GM08714 (cell line): ENCODE results near the gene NCL.
"Not testable (repeated sequence)": the region's sequence is repeated elsewhere in the genome, so short reads cannot be mapped to it uniquely, and the experiment has no call there.

ENCODE experiments used
- H3K4me3 ChIP-seq: fragments of 200-500 bp; sonication (Bioruptor generic); 2 replicates; pipeline ENCODE4 v1.5.1; 2014; ENCODE audit warnings: mild to moderate bottlenecking, low read length, inconsistent platforms
- ZNF274 ChIP-seq: IDR thresholded peaks from 2 replicates; pipeline ENCODE4 v1.6.1; 2012; ENCODE audit warnings: mild to moderate bottlenecking, low read depth, low read length

The NCL gene

GRCh38 chr2:231480781-231481180, 16.5 kb upstream of the NCL start:
- TF ChIP-seq ZNF274, result no peak
- no peak overlapping the region for H3K4me3 ChIP-seq

GRCh38 chr2:231479455-231479854, 15.2 kb upstream of the NCL start:
- no peak overlapping the region for H3K4me3 ChIP-seq
- TF ChIP-seq ZNF274, result no peak

- no peak for TF ChIP-seq ZNF274
- no peak overlapping the region for H3K4me3 ChIP-seq
Observed at GRCh38 chr2:231476920-231477319, 12.6 kb upstream of the NCL start.

GRCh38 chr2:231475965-231476364, 11.7 kb upstream of the NCL start:
- TF ChIP-seq ZNF274, result no peak
- no peak overlapping the region for H3K4me3 ChIP-seq

- no peak for TF ChIP-seq ZNF274
- H3K4me3 ChIP-seq, result no peak overlapping the region
Observed at GRCh38 chr2:231472816-231473215, 8.5 kb upstream of the NCL start.

- H3K4me3 ChIP-seq, result no peak overlapping the region
- no peak for TF ChIP-seq ZNF274
Observed at GRCh38 chr2:231470246-231470900, 6.1 kb upstream of the NCL start.

GRCh38 chr2:231469583-231469950, 5.3 kb upstream of the NCL start:
- TF ChIP-seq ZNF274, result no peak
- no peak overlapping the region for H3K4me3 ChIP-seq

GRCh38 chr2:231467613-231468530, 3.6 kb upstream of the NCL start:
- no peak for TF ChIP-seq ZNF274
- H3K4me3 ChIP-seq, result no peak overlapping the region

- TF ChIP-seq ZNF274, result no peak
Observed at GRCh38 chr2:231467016-231467545, 2.8 kb upstream of the NCL start.

GRCh38 chr2:231464576-231465540, 574 bp upstream of the NCL start:
- TF ChIP-seq ZNF274, result no peak
- peak overlapping the region; percentile 78 for H3K4me3 ChIP-seq

More at GRCh38 chr2:231467016-231467545, 2.8 kb upstream of the NCL start:
- H3K4me3 ChIP-seq, result no peak overlapping the region

GRCh38 chr2:231462729-231463465, 1.4 kb downstream of the NCL start:
- no peak for TF ChIP-seq ZNF274
- peak overlapping the region; percentile 78 for H3K4me3 ChIP-seq

- TF ChIP-seq ZNF274, result no peak
- H3K4me3 ChIP-seq, result no peak overlapping the region
Observed at GRCh38 chr2:231461516-231461971, 2.7 kb downstream of the NCL start.

- H3K4me3 ChIP-seq, result not testable (repeated sequence)
Observed at GRCh38 chr2:231460841-231461240, 3.4 kb downstream of the NCL start.
